GM18499 (cell line): ENCODE measurements around the gene SLC19A1.

Experiments
- ATAC-seq: cut with Tn5 transposase; IDR thresholded peaks from one replicate; pipeline ENCODE4 v1.9.1; 2021; ENCODE audit warnings: moderate number of reproducible peaks; ENCODE audit not compliant: insufficient read depth, unreplicated experiment

The SLC19A1 gene

GRCh38 chr21:45559216-45560105 is 17.2 kb upstream of the SLC19A1 start:
- no peak for ATAC-seq

- ATAC-seq: no peak
Measured at GRCh38 chr21:45558044-45558721, 15.9 kb upstream of the SLC19A1 start.

DNA sequence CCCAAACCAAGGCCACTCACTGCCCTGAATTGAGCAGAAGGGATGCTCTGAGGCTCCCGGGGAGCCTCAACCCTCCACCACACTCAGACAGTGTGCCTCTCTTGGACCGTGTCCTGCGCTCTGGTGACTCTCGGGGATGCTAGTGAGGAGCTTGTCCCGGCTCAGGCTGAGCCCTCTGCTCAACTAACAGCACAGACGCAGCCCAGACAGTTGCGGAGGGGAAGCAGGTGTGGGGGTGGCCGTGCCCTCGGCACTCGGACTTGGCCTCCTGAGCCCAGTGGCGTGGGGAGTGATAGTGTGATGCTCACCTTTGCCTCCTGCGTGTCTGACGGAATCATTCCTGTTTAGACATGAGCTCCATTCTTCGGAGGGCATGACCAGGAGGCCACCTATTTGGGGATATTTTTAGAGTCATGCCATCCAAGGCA is 15.4 kb upstream of the SLC19A1 start:
- ATAC-seq: no peak

DNA sequence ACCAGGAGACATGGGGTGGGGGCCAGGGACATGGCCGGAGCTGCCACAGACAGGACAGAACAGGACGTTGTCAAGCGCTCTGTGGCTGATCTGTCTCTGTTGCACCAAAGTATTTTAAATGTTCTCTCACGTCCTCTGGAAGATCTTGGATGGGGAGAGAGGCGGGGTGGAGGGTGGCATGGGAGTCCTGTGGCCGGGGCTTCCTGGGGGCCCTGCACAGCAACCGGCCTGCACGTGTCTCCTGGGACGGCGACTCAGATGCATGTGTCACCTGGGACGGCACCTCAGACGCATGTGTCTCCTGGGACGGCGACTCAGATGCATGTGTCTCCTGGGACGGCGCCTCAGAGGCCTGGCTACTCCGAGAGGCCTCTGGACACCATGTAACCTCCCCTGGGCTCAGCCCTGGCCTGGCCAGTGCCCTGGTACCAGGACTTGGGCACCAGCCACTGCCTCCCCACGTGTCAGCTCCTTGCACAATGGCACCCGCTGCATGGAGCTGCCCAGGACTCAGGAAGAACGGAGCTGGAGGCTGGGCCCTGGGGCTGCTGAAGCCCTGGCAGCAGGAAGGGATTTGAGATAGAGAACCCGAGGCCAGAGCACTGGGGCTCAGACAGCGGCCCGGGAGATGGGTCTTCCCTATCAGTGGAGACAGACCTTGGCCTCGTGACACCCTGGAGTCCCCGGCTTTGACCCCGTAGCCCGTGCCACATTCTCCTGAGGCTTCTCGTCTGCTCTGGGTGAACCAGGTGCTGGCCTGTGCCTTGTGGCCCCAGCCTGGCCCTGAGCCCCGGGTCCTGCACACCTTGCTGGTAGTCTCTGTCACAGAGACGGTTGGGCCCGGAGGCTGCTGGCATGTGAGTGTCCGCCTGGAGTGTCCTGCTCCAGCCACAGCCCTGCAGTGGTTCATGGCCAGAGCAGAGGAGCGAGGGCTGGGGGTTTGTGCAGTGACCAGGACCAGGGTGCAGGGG is 14.7 kb upstream of the SLC19A1 start:
- ATAC-seq: no peak

GRCh38 chr21:45556302-45556644 is 14.0 kb upstream of the SLC19A1 start:
- ATAC-seq: no peak

GRCh38 chr21:45555557-45556301 is 13.5 kb upstream of the SLC19A1 start:
- no peak for ATAC-seq

- no peak for ATAC-seq
Measured at GRCh38 chr21:45555251-45555556, 13.0 kb upstream of the SLC19A1 start.

GRCh38 chr21:45554477-45555175 is 12.4 kb upstream of the SLC19A1 start:
- ATAC-seq: no peak

DNA sequence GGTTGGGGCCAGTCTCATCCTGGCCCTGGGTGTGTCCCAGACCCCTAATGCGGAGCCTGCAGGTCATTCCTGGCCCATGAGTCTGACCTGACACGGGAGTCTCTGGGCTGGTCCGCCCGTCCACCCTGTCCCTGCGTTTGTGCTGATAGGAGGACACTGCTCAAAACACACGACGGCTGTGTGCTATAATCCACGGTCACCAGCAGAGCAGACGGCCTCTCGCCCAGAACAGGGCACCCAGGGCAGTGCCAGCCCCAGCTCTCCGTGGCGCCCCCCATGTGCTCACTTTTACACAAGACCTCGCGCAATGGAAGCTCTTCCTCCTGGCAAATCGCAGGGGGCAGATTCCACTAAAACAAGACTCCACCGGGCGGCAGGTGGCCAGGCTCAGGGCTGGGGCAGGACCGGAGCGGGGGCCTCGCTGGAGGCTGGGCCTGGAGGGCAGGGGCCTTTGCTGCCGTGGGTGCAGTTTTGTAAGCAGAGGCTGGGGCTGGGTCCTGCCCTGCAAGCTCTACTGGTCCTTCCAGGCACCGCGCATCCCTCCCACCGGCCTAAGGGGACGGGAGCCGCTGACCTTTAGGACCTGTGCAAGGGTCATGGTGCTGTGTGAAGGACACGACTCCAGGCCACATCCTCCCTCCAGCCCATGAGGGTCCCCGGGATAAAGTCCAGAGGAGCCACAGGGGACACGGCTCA is 10.6 kb upstream of the SLC19A1 start:
- no peak for ATAC-seq

GRCh38 chr21:45551783-45552695 is 9.8 kb upstream of the SLC19A1 start:
- no peak for ATAC-seq

DNA sequence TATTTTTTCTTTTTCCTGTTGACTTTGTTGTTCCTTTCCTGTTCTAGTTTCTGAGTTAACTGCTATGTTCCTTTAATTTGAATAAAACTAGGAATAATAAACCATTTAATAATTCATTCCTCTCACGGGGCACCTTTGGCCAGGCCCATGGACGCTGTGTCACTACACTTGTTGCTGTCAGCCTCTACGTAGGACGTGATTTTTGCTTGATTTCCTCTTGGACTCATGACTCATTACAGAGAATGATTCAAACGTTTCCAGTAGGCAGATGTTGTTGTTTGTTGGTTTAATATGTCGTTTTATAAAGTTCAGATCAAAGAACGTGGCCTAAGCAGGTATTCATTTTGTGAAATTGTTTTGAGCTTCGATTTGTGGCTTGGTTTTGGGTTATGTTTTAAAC is 9.1 kb upstream of the SLC19A1 start:
- no peak for ATAC-seq

GRCh38 chr21:45550522-45551210 is 8.4 kb upstream of the SLC19A1 start:
- ATAC-seq: no peak

DNA sequence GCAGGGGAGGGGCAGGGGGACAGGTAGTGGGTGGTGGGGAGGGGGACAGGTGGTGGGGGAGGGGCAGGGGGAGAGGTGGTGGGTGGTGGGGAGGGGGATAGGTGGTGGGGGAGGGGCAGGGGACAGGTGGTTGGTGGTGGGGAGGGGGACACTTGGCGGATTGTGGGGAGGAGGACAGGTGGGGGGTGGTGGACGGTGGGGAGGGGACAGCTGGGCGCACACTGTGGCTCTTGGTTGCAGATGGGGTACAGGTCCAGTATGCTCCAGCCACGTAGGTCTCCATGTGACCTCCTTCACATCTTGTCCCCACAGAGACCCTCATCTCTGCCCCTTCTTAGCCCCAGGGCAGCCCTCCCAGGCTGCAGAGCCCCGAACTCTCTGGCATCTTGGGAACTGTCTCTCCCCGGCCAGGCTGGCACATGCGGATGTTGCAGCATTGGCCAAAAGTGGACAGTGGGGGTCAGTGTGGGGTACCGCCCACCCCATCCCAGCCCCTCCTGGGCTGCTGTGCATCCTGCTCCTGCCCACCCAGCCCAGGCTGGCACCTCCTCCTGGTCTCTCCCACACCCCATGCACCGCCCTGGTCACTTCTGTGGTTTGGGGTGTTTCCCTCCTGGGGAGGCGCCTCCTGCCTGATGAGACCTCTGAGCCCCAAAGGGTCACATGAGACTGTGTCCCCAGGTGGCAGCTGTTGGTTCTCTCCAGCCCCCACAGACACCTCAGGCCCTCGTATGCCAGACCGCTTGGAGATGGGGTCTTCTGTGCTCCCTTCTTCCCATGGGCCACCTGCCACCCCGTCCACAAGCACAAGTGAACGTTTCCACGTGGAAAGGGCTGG is 7.6 kb upstream of the SLC19A1 start:
- ATAC-seq: no peak

GRCh38 chr21:45548711-45549491 is 6.7 kb upstream of the SLC19A1 start:
- no peak for ATAC-seq

- ATAC-seq: no peak
Measured at GRCh38 chr21:45547545-45547900, 5.3 kb upstream of the SLC19A1 start.
